Measurements from ENCODE around the gene L3MBTL2. TPM values are rescaled to one million over a fixed set of nuclear protein-coding genes. Genes with fewer than 3 reads are reported as not detected.

The L3MBTL2 gene
- total RNA-seq, 1 donor from 2014 or later, result 26.1 TPM

GRCh38 chr22:41273128-41273527 is 68.0 kb downstream of the L3MBTL2 start:
- no peak for DNase-seq (ENCODE audit: low read depth)

DNA sequence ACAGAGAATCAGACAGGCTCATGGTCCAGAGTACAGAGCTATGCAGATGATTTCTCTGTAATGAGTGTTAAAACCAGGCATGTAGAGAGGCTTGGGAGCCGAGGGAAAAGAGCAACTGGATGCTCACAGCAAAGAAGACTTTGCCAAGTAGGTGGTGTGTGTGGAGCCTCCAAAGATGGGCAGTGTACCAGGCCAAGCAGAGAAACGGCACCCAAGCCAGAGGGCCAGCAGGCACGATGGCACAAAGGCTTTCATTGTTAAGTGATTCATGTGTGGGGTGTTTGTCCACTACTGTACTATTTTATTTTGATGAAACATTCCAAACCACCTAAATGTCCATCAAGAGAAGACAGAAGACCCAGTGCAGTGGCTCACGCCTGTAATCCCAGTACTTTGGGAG is 69.7 kb downstream of the L3MBTL2 start:
- no peak for DNase-seq (ENCODE audit: low read depth)

DNA sequence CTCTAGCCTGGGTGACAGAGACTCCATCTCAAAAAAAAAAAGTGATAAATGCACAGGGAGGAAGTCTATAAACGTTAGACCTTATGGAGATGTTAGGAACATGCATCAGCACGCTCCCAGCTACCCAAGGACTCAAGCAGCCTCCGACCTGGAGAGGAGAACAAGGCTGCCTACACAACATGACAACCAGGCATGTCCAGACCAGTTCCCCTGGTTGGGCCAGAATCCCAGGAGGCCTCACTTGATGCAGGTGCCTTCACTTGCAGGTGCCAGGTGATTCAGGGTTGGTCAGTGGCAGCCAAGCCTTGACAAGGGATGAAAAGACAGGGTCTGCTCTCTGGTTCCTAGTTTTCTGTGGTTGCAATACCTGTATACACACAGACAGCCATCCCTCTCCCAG is 75.0 kb downstream of the L3MBTL2 start:
- DNase-seq (ENCODE audit: low read depth), result no peak

DNA sequence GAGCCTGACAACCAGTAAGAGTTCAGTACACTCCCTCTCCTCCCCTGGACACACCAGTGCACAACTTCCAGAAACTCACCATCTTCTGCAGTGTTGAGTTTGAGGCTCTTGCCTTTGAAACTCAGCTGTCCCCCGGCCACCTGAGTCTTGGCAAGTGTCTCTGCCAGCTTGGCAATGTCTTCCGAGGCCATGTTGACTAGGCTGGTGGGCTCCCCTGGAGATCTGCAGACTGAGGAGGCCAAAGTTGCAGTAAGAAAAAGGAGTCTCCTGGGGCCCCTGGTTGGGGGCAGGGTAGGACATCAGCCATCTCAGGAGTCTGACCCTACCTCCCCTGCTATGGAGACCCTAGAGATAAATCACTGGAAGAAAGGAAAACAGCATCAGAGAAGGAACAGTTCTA is 75.7 kb downstream of the L3MBTL2 start:
- no peak for DNase-seq (ENCODE audit: low read depth)

Other genes starting within 250 kb of the L3MBTL2 start
- gene EP300, start 112.7 kb upstream of the L3MBTL2 start, total RNA-seq, result 15.5 and 168 TPM in 2 replicates
- gene CHADL, start 35.6 kb downstream of the L3MBTL2 start, total RNA-seq, result 0.85 and 0.87 TPM in 2 replicates
- gene RANGAP1, start 80.9 kb downstream of the L3MBTL2 start, total RNA-seq, result 78.8 and 110 TPM in 2 replicates
- gene ZC3H7B, start 96.2 kb downstream of the L3MBTL2 start, total RNA-seq, result 44.3 and 124 TPM in 2 replicates
- 2.3 and 7.6 TPM in 2 replicates for gene TEF, start 176.6 kb downstream of the L3MBTL2 start, total RNA-seq
- 12.2 and 35.9 TPM in 2 replicates for gene TOB2, start 241.5 kb downstream of the L3MBTL2 start, total RNA-seq